SK-N-SH (cell line): ENCODE data around the gene WWOX.

Source experiments
- EZH2phosphoT487 ChIP-seq: fragments of 200-600 bp; sonication (generic); IDR thresholded peaks from 2 replicates; pipeline ENCODE4 v1.6.1; 2017; ENCODE audit warnings: low read depth, mixed run types, mild to moderate bottlenecking, antibody characterized with exemption, moderate library complexity, borderline replicate concordance
- FOXM1 ChIP-seq: IDR thresholded peaks from 2 replicates; pipeline ENCODE4 v1.4.0; 2012; ENCODE audit warnings: low read depth, mild to moderate bottlenecking
- MEF2A ChIP-seq: IDR thresholded peaks from 2 replicates; pipeline ENCODE4 v1.4.0; 2012; ENCODE audit warnings: low read depth, borderline replicate concordance
- POLR2AphosphoS5 ChIP-seq: IDR thresholded peaks from 2 replicates; pipeline ENCODE4 v1.6.1; 2012; ENCODE audit warnings: low read depth, low read length
- TF ChIP-seq, protein P1 (sequence below): fragments of 200-600 bp; sonication (generic); IDR thresholded peaks from 2 replicates; pipeline ENCODE4 v1.6.1; 2017; ENCODE audit warnings: antibody characterized with exemption, mild to moderate bottlenecking, moderate library complexity

DNA sequence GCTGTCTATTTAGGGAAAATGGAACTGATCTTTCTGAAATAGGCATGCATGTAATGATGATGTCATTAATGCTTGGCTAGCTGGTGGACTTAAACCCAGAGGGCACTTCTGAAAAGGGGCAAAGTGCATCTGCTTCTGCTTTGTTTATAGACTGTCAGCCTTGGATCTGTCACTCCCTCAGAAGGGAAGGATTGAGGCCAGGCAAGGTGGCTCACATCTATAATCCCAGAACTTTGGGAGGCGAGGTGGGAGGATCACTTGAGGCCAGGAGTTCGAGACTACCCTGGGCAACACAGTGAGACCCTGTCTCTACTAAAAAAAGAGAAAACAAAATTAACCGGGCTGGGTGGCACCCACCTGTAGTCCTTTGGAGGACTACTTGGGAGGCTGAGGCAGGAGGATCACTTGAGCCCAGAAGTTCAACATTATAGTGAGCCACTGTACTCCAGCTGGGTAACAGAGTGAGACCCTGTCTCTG is 185.5 kb downstream of the WWOX start:
- TF ChIP-seq, protein P1, sequence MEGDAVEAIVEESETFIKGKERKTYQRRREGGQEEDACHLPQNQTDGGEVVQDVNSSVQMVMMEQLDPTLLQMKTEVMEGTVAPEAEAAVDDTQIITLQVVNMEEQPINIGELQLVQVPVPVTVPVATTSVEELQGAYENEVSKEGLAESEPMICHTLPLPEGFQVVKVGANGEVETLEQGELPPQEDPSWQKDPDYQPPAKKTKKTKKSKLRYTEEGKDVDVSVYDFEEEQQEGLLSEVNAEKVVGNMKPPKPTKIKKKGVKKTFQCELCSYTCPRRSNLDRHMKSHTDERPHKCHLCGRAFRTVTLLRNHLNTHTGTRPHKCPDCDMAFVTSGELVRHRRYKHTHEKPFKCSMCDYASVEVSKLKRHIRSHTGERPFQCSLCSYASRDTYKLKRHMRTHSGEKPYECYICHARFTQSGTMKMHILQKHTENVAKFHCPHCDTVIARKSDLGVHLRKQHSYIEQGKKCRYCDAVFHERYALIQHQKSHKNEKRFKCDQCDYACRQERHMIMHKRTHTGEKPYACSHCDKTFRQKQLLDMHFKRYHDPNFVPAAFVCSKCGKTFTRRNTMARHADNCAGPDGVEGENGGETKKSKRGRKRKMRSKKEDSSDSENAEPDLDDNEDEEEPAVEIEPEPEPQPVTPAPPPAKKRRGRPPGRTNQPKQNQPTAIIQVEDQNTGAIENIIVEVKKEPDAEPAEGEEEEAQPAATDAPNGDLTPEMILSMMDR: no peak
- TF ChIP-seq FOXM1 (no peak), POLR2AphosphoS5 (no peak), MEF2A (no peak), EZH2phosphoT487 (no peak)
